GM12874 (cell line): ENCODE data around the gene TMEM61.

Experiments
- CTCF ChIP-seq: IDR thresholded peaks from 2 replicates; pipeline ENCODE4 v1.5.1; 2011; ENCODE audit warnings: low read depth, mild to moderate bottlenecking, control low read depth, low read length, moderate library complexity; ENCODE audit not compliant: insufficient read depth

The TMEM61 gene

GRCh38 chr1:55010194-55010886 is 29.9 kb downstream of the TMEM61 start:
- TF ChIP-seq CTCF: no peak

GRCh38 chr1:55010887-55011217 is 30.4 kb downstream of the TMEM61 start:
- TF ChIP-seq CTCF: no peak

GRCh38 chr1:55012661-55013060 is 32.2 kb downstream of the TMEM61 start:
- no peak for TF ChIP-seq CTCF

GRCh38 chr1:55015123-55015522 is 34.7 kb downstream of the TMEM61 start:
- no peak for TF ChIP-seq CTCF

- TF ChIP-seq CTCF: no peak
Observed at GRCh38 chr1:55015731-55016620, 35.5 kb downstream of the TMEM61 start.

GRCh38 chr1:55018395-55018794 is 38.0 kb downstream of the TMEM61 start:
- TF ChIP-seq CTCF: no peak

GRCh38 chr1:55021942-55022546 is 41.6 kb downstream of the TMEM61 start:
- TF ChIP-seq CTCF: peak; percentile 97
